ENCODE data around the gene PRELP.
"Not testable (repeated sequence)": the region's sequence is repeated elsewhere in the genome, so short reads cannot be mapped to it uniquely, and the experiment has no call there.

DNA sequence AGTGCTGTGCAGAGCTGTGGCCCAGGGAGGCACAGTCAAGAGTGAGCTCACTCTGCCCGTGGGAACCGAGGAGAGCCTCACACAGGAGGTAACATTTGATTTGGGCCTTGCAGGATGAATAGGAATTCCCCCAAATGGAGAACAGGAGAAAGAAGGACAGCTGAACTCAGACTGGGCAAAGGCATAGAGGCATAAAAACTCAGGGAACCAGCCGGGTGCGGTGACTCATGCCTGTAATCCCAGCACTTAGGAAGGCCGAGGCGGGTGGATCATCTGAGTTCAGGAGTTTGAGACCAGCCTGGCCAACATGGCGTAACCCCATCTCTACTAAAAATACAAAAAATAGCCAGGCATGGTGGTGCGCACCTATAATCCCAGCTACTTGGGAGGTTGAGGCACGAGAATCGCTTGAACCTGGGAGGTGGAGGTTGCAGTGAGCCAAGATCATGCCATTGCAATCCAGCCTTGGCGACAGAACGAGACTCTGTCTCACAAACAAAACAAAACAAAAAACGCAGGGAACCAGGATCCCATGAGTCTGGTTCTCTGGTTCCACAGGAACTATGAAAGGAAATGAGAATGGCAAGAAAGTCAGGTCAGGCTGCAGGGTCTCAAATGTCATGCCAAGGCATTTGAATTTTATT lies 8.6 kb upstream of the PRELP start:
- TF ChIP-seq, protein P1, sequence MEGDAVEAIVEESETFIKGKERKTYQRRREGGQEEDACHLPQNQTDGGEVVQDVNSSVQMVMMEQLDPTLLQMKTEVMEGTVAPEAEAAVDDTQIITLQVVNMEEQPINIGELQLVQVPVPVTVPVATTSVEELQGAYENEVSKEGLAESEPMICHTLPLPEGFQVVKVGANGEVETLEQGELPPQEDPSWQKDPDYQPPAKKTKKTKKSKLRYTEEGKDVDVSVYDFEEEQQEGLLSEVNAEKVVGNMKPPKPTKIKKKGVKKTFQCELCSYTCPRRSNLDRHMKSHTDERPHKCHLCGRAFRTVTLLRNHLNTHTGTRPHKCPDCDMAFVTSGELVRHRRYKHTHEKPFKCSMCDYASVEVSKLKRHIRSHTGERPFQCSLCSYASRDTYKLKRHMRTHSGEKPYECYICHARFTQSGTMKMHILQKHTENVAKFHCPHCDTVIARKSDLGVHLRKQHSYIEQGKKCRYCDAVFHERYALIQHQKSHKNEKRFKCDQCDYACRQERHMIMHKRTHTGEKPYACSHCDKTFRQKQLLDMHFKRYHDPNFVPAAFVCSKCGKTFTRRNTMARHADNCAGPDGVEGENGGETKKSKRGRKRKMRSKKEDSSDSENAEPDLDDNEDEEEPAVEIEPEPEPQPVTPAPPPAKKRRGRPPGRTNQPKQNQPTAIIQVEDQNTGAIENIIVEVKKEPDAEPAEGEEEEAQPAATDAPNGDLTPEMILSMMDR (IDR thresholded peaks at IDR 0.05; ENCODE audit: low read depth, low read length), result not testable (repeated sequence)
- TF ChIP-seq, protein P2, sequence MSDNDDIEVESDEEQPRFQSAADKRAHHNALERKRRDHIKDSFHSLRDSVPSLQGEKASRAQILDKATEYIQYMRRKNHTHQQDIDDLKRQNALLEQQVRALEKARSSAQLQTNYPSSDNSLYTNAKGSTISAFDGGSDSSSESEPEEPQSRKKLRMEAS (IDR thresholded peaks at IDR 0.05; ENCODE audit: low read depth, low read length), result not testable (repeated sequence)

Measured in NB4 (cell line).